Parathyroid adenoma (tissue), 2 donors: Measurements from ENCODE around the gene CELA2A.

Source experiments
- H2AFZ ChIP-seq: fragments of 300-600 bp; sonication (generic); one replicate; pipeline ENCODE4 v1.7.0; 2017; ENCODE audit warnings: antibody characterized with exemption, mild to moderate bottlenecking
- H3K27ac ChIP-seq: fragments of 300-600 bp; sonication (generic); one replicate; pipeline ENCODE4 v1.7.0; 2017
- H3K27me3 ChIP-seq: fragments of 300-600 bp; sonication (generic); one replicate; pipeline ENCODE4 v1.7.0; 2017; ENCODE audit warnings: low read length; ENCODE audit not compliant: control insufficient read depth, insufficient read depth
- H3K36me3 ChIP-seq: fragments of 300-600 bp; sonication (generic); one replicate; pipeline ENCODE4 v1.7.0; 2017; ENCODE audit warnings: low read length; ENCODE audit not compliant: control insufficient read depth, insufficient read depth
- H3K4me1 ChIP-seq: fragments of 300-600 bp; sonication (generic); one replicate; pipeline ENCODE4 v1.7.0; 2017; ENCODE audit warnings: control low read depth
- H3K4me2 ChIP-seq: fragments of 300-600 bp; sonication (generic); one replicate; pipeline ENCODE4 v1.7.0; 2017; ENCODE audit warnings: low read length
- H3K4me3 ChIP-seq: fragments of 300-600 bp; sonication (generic); one replicate; pipeline ENCODE4 v1.7.0; 2017; ENCODE audit warnings: low read depth, low read length
- H3K79me2 ChIP-seq: fragments of 300-600 bp; sonication (generic); one replicate; pipeline ENCODE4 v1.7.0; 2017; ENCODE audit warnings: control low read depth
- H3K9ac ChIP-seq: fragments of 300-600 bp; sonication (generic); one replicate; pipeline ENCODE4 v1.7.0; 2017; ENCODE audit warnings: mild to moderate bottlenecking
- H3K9me3 ChIP-seq: fragments of 300-600 bp; sonication (generic); one replicate; pipeline ENCODE4 v1.7.0; 2017; ENCODE audit warnings: low read length; ENCODE audit not compliant: control insufficient read depth
- CTCF ChIP-seq: fragments of 300-600 bp; sonication (generic); IDR thresholded peaks from one replicate; pipeline ENCODE4 v1.7.0; 2017; ENCODE audit warnings: antibody characterized with exemption, mild to moderate bottlenecking
- donor health status: primary hyperparathyroidism.

Gene CELA2A

DNA sequence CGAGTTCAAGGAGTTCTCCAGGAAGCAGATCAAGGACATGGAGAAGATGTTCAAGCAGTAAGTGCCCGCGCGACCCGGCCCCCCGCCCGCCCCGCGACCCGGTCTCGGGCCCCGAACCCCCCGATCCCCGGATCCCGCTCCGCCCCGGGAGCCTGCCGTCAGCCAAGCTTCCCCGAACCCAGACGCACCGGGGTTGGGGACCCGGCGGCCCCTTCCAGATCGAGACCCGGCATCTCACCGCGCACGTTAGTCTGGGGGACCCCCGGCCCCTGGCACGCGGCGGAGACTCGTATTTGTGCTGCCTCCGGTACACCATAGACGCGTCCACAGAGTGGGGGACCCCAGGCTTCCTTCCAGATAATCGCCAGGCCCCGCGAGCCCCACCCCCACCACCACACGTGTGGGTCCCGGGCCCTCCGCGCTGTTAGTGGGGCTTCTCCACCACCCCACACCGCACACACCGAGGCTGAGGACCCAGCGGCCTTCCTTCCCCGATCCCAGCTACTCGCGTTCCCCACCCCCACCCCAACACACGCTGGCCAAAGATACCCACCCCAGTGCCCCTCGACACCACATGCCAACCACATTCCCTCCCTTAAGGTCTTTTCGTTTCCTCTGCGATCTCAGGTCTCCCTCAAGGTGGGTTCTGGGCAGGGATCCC is 46.2 kb upstream of the CELA2A start:
- H3K4me3 ChIP-seq, result peak overlapping the region; percentile 73
- no peaks in the 10 kb centered on the region for H3K27me3 ChIP-seq
- TF ChIP-seq CTCF, result no peak
- no peaks in the 10 kb centered on the region for H3K79me2 ChIP-seq
- peak overlapping the region; percentile 58 for H3K4me2 ChIP-seq
- H3K4me1 ChIP-seq, result peaks cover 18% of the 10 kb centered on the region
- no peaks in the 10 kb centered on the region for H3K9me3 ChIP-seq
- no peaks in the 10 kb centered on the region for H3K36me3 ChIP-seq
- H3K27ac ChIP-seq, result peak overlapping the region; percentile 36
- peak overlapping the region; percentile 58 for H2AFZ ChIP-seq
- peak overlapping the region; percentile 46 for H3K9ac ChIP-seq

DNA sequence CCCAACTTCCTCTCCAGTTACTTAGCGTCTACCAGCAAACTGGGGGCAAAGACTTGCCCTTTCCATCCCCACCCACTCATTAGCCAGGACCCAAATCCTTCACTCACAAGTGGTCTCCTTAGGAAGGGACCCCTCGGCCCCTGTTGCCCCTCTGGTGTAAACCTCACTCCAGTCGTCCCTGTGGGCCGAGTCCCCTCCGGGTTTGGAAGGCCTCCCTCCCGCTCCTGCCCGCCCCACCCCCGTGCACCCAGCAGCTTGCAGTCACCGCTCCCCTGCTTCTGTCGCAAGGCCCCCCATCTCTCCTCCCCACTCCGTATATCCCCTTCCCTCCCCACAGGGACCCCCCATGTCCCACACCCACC is 45.7 kb upstream of the CELA2A start:
- Histone ChIP-seq H3K27me3 (no peaks in the 10 kb centered on the region), H3K4me2 (peak overlapping the region; percentile 58), H3K4me3 (peak overlapping the region; percentile 73), H2AFZ (no peak overlapping the region), H3K4me1 (peaks cover 16% of the 10 kb centered on the region), H3K79me2 (no peaks in the 10 kb centered on the region), H3K9ac (no peak overlapping the region), H3K27ac (peak overlapping the region; percentile 36), H3K9me3 (no peaks in the 10 kb centered on the region), H3K36me3 (no peaks in the 10 kb centered on the region)
- no peak for TF ChIP-seq CTCF

DNA sequence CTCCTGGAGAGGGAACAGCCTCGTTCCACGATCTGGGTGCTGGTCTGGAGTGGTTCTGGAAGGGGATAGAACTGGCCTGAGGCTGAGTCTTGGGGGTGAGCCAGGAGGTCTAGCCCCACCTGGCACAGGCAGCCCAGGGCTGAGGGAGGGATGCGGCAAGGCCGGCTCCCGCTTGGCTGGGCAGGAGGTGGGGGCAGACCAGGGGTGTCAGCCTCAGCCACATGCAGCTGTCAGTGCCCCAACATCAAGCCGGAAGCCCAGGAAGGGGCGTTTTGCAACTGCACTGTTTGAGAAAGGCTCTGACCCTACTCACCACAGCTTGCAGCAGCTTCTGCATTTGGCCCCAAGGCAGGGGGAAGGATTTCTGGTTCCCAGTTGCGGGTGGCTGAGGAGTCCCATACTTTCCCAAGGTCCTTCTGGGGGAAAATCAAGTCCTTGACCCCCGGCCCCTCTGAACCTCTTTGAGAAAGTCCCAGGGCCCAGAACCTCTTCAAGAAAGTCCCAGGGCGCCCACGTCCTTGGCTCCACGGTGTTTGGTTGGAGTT is 44.9 kb upstream of the CELA2A start:
- Histone ChIP-seq H3K4me1 (peaks cover 16% of the 10 kb centered on the region), H3K4me2 (peak overlapping the region; percentile 58), H3K4me3 (peak overlapping the region; percentile 73), H3K27me3 (no peaks in the 10 kb centered on the region), H3K79me2 (no peaks in the 10 kb centered on the region), H3K36me3 (no peaks in the 10 kb centered on the region), H3K27ac (peak overlapping the region; percentile 2), H3K9ac (no peak overlapping the region), H3K9me3 (no peaks in the 10 kb centered on the region), H2AFZ (no peak overlapping the region)
- no peak for TF ChIP-seq CTCF

- no peak for TF ChIP-seq CTCF
- Histone ChIP-seq H2AFZ (no peak overlapping the region), H3K4me3 (no peak overlapping the region), H3K9ac (no peak overlapping the region), H3K27ac (peak overlapping the region; percentile 2), H3K27me3 (no peaks in the 10 kb centered on the region), H3K36me3 (no peaks in the 10 kb centered on the region), H3K79me2 (no peaks in the 10 kb centered on the region), H3K4me2 (peak overlapping the region; percentile 58), H3K4me1 (peaks cover 16% of the 10 kb centered on the region), H3K9me3 (no peaks in the 10 kb centered on the region)
Measured at GRCh38 chr1:15412175-15412800, 44.2 kb upstream of the CELA2A start.
